GM18867 (cell line): ENCODE measurements around the gene INPP5F.

ENCODE experiments used
- ATAC-seq: cut with Tn5 transposase; IDR thresholded peaks from one replicate; pipeline ENCODE4 v1.9.1; 2021; ENCODE audit warnings: mild to moderate bottlenecking, moderate library complexity; ENCODE audit not compliant: unreplicated experiment

Gene INPP5F

GRCh38 chr10:119737823-119738222 is 12.0 kb downstream of the INPP5F start:
- no peak for ATAC-seq

DNA sequence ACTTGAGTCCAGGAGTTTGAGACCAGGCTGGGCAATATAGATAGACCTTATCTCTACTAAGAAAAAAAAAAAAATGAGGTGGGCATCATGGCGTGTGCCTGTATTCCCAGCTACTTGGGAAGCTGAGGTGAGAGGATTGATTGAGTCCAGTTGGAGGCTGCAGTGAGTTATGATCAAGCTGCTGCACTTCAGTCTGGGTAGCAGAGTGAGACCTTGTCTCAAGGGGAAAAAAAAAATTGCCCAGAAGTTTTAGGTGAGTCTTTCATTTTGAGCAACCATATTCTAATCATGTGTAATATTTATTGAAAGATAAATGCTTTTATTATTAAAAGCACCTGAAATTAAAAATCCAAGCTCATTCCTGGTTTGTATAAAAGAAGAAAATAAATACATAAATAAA is 13.1 kb downstream of the INPP5F start:
- ATAC-seq: no peak

DNA sequence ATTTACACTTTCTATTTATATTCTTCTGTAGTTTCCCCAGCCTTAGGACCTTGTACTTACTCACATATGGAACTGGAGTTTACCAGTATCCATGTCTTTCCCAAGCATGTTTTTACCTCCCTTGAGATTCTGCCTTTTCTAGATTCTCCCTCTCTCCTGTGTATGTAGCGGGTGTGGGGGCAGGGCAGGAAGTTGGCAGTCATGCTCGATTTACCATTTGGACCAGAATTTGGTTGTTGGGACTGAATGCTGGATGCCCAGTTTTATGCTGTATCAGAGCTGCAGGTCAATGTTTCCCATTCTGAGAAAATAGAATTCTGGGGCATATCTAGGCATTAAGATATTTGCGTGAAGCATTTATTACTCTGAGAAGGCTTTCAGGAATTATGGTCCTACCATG is 14.2 kb downstream of the INPP5F start:
- no peak for ATAC-seq

GRCh38 chr10:119742947-119743648 is 17.2 kb downstream of the INPP5F start:
- ATAC-seq: no peak

DNA sequence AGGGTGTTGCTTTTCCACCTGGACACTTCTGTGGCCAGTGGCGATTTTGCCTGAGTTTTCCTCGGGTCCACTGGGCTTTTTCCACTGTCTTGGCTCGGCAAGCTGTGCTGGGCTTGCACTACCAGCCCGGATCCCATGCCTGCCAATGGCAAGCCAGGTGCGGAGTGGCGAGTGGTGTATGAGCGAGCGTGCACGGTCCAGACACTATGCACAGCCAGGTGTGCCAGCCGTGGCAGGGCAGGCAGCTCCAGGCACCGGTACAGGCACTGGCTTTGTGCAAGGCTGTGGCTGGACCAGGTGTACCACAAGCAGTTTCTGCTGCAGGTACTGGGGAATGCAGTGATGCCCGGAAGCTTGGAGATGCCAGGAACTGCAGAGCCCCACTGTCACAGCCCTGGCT is 22.1 kb downstream of the INPP5F start:
- no peak for ATAC-seq

GRCh38 chr10:119748871-119749270 is 23.0 kb downstream of the INPP5F start:
- no peak for ATAC-seq

DNA sequence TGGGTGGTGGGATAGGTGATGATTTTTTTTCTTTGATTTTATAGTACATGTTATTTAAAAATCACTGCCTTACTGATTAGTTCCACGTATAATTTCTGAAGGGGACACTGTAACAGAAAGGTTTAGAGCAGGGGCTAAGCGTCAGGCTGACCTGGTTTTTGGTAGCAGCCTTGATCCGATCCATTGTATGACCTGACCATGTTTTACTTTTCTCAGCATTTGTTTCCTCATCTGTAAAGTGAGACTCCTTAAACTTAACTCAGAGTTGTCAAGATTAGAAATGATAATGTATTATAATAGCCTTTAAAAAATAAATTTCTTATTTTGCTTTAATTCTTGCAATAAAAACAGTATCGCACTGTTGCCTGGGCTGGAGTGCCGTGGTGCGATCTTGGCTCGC is 23.6 kb downstream of the INPP5F start:
- ATAC-seq: no peak

- peak; percentile 84 for ATAC-seq
These were observed 24.8 kb downstream of the INPP5F start for GRCh38 chr10:119750391-119751230.

DNA sequence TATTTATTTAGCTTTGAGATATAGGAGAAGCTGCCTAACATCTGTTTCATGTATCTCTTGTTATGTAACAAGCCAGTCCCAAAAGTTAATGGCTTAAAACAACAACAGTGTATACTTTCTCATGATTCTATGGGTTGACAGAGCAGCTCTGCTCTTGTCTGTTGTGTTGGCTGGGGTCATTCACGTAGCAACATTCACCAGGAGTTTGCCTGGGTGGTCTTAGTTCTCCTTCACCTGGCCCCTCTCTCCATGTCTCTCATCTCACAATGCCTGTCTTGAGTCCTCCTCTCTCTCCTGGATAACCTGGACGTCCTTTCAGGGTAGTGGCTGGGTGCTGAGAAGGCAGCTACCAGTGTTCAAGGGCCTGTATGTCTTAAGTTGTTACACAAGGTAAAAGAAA is 27.5 kb downstream of the INPP5F start:
- ATAC-seq: no peak

GRCh38 chr10:119754085-119754484 is 28.2 kb downstream of the INPP5F start:
- ATAC-seq: no peak

DNA sequence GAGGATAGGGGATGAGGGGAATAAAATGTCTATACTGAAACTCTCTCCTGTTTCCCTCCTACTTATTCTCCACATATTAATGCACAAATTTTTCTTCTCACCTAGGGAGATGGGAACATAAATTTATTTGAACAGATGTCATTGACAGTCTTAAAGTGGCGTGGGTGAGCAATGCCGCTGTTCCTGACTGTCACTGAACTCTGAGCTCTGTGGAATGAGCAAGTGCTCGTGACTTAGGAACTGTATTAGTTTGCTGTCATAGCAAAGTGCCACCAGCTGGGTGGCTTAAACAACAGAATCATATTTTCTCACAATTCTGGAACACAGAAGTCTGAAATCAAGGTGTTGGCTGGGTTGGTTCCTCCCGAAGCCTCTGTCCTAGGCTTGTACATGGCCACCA is 29.1 kb downstream of the INPP5F start:
- no peak for ATAC-seq

DNA sequence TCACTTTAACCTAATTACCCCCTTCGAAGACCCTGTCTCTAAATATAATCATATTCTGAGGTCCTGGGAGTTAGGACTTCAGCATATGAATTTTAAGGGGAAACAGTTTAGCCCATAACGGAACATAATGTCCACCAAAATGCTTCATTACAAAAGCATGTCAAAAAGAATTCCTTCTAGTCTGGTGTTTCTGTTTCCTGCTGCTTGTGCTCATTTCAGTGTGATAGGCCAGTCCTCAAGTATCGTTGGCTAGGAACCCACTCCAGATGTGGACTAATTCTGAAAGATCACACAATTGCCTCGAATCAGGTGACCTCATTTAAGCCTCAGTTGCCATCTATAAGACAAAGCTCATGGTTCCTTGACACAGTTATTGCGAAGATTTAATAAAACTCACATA is 29.6 kb downstream of the INPP5F start:
- no peak for ATAC-seq

GRCh38 chr10:119758448-119759195 is 32.8 kb downstream of the INPP5F start:
- no peak for ATAC-seq

- ATAC-seq: no peak
These were observed 34.0 kb downstream of the INPP5F start for GRCh38 chr10:119759832-119760231.

DNA sequence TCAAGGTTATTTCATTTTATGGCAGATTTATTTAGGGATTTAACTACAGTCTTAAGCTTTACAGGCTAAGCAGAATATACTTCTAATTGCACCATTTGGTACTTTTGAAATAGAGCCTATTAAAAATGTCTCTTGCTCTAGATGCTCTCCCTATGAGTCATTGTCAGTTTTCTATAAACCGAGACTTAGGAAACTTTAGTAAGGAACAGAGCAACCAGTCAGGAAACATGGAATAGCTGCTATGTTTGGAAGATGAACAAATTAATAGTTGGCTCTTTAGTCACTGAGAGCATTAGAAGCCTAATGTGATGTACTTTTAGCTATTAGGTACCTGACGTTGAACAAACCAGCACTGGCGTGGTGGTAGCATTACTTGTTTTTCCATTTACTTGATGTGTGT is 35.3 kb downstream of the INPP5F start:
- no peak for ATAC-seq

DNA sequence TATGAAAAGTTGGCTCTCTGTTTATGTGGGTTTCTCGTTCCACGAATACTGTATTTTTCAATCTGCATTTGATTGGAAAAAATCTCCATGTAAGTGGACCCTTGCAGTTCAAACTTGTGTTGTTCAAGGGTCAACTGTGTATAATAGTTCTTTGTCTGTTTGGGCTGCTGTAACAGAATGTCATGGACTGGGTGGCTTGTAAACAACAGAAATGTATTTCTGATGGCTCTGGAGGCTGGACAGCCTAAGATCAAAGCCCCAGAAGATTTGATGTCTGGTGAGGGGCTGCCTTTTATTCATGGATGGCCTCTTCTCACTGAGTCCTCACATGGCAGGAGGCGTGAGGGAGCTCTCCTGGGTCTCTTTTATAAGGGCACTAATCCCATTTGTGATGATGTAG is 36.2 kb downstream of the INPP5F start:
- no peak for ATAC-seq

DNA sequence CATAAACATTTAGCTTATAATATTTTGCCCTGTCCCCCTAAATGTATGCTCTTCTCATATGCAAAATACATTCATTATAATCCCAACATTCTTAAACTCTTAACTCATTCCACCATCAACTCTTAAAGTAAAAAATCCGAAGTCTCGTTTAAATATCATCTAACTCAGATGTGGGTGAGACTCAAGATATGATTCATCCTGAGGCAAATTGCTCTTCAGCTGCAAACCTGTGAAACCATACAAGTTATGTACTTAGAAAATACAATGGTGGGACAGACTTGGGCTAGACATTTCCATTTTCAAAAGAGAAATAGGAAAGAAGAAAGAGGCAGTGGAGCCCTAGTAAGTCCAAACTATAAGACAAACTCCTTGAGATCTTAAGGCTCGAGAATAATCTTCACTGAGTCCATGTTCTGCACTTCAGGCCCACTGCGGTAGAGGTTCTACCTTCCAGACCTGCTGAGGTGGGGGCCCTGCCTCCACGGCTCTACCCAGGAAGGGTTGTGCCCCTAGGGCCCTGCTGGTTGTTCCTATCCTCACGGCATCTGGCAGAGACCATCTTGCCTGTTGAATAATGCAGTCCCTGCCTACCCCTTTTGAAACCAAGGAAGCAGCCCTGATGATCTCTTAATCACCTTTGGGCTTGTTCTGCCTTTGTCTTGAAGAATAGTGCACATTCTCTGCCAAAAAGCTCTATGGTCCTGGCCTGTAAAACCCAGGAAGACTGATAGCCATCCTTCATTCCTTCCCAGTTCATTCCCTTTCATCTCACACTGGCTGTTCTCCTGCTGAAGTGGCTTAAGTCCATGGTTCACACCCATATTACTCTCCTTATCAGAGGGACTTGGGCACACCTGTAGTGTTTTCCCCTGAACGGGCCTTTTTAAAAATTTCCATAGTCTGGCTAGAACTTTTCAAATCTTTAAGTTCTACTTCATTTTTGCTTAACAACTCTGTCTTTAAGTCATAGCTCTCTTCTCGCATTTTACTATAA is 37.3 kb downstream of the INPP5F start:
- ATAC-seq: no peak

- no peak for ATAC-seq
These were observed 42.7 kb downstream of the INPP5F start for GRCh38 chr10:119768455-119769094.

GRCh38 chr10:119769886-119770285 is 44.0 kb downstream of the INPP5F start:
- ATAC-seq: no peak

DNA sequence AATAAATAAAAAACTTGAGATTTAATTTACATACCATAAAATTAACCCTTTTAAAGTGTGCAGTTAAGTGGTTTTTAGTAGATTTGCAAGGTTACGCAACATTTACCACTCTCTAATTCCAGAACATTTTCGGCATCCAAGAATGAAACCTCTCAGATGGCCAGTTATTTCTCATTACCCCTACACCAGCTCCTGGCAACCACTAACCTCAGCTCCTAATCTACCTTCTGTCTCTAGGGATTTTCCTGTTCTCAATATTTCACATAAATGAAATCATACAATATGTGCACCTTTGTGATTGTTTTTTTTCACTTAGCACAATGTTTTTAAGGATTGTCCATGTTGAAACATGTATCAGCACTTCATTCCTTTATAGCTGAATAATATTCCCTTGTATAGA is 45.1 kb downstream of the INPP5F start:
- no peak for ATAC-seq
